ENCODE measurements around the gene TNNI3K.

The TNNI3K gene

DNA sequence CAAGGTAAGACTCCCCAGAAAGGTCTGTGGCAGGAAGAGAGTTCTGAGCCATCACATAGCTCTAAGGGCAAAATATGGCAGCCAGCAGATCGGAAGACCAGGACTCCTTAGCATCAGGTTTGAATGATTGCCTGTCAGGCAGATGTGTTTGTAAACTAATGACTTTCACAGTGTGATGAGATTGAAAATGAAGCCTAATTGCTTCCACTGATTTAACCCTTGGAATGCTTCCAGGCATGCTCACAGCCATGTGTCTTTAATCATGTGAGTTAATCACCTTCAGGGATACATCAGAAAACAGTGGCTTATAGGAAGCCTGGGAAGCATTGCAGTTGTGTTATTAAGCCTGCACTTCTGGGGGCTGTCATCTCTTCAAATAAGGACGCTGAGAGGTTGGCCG, 194.4 kb downstream of the TNNI3K start:
- Histone ChIP-seq H3K27ac (no peak overlapping the region), H3K27me3 (replicated peaks) (no peaks in the 10 kb centered on the region), H3K4me3 (ENCODE audit: low read depth, low read length) (no peak overlapping the region), H3K36me3 (replicated peaks) (no peaks in the 10 kb centered on the region)
- TF ChIP-seq, protein P1, sequence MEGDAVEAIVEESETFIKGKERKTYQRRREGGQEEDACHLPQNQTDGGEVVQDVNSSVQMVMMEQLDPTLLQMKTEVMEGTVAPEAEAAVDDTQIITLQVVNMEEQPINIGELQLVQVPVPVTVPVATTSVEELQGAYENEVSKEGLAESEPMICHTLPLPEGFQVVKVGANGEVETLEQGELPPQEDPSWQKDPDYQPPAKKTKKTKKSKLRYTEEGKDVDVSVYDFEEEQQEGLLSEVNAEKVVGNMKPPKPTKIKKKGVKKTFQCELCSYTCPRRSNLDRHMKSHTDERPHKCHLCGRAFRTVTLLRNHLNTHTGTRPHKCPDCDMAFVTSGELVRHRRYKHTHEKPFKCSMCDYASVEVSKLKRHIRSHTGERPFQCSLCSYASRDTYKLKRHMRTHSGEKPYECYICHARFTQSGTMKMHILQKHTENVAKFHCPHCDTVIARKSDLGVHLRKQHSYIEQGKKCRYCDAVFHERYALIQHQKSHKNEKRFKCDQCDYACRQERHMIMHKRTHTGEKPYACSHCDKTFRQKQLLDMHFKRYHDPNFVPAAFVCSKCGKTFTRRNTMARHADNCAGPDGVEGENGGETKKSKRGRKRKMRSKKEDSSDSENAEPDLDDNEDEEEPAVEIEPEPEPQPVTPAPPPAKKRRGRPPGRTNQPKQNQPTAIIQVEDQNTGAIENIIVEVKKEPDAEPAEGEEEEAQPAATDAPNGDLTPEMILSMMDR (IDR thresholded peaks at IDR 0.05; ENCODE audit: low read depth, low read length, missing control alignments): no peak
- in situ Hi-C loops (cut with HindIII; ENCODE audit: low pct_ligation_motif_present, low sequenced_read_pairs): no loop called here
- no peak for DNase-seq

DNA sequence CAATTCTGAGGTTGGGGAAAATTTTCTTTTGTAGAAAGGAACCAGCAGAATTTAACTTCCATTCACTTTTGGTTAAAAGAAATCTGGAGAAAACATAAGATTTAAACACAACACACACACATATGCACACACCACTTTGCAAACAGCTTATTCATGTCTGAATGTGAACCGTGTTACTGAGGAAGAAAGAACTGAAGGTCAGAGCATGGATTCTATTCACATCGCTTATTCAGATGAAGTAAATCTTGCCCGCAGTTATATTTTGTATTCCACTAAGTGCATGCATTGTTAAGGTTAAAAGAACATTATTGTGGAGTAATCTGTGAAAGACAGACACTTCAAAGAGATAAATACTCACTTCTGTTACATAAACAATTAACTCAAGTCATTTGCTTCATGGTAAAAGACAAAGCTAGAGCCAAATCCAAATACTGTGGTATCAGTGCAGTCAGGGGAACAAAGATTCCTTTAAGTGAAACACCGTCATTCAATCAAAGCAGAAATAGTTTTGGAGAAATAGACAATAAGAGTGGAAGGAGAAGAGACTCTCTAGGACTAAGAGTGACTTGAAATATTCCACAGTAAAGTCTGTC, 195.3 kb downstream of the TNNI3K start:
- no peak overlapping the region for H3K27ac ChIP-seq

DNA sequence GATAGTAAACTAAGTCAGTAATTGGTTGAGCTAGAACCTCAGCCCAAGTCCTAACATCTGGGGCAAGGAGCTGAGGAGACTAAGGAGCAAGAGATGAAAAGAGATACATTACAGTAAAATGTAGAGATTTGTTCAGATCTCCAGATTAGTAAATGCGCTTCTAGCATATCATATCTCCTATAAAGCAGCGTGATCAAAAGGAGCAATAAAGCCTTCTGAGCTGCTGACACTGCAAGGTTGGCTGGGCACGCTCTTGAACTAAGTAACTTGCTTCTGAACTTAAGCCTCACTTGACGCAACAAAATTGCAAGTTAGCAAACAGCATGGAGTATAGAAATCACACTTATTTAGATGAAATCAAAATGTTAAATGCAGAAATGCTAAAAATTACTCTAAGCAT, 196.3 kb downstream of the TNNI3K start:
- TF ChIP-seq, protein P1 (IDR thresholded peaks at IDR 0.05; ENCODE audit: low read depth, low read length, missing control alignments): no peak
- H3K36me3 ChIP-seq (replicated peaks): no peaks in the 10 kb centered on the region
- no peak overlapping the region for H3K27ac ChIP-seq
- H3K27me3 ChIP-seq (replicated peaks): no peaks in the 10 kb centered on the region
- no peak overlapping the region for H3K4me3 ChIP-seq (ENCODE audit: low read depth, low read length)
- DNase-seq: no peak
- in situ Hi-C loops (cut with HindIII; ENCODE audit: low pct_ligation_motif_present, low sequenced_read_pairs): no loop called here

More for the DNA sequence above, 195.3 kb downstream of the TNNI3K start:
- in situ Hi-C loops (cut with HindIII; ENCODE audit: low pct_ligation_motif_present, low sequenced_read_pairs): no loop called here
- H3K36me3 ChIP-seq (replicated peaks): no peaks in the 10 kb centered on the region
- H3K27me3 ChIP-seq (replicated peaks): no peaks in the 10 kb centered on the region
- no peak for DNase-seq
- H3K4me3 ChIP-seq (ENCODE audit: low read depth, low read length): no peak overlapping the region
- TF ChIP-seq, protein P1 (IDR thresholded peaks at IDR 0.05; ENCODE audit: low read depth, low read length, missing control alignments): no peak

DNA sequence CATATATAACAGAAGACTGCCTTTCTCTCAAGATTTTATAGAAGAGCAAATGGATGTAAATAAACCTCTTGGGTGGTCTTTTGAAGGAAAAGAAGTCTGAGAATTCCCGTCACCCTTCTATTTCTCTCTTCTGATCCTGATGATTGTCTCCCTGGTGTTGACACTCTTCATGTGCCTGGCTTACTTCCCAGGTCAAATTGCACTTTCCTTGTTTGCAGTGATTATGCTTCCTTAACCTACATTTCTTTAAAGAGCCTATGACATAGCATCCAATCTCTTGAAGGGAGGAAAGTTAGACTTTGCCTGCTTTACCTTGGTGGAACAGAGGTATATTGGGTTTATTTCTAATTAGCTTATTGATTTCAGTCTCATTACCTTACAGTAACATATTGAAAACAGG, 197.1 kb downstream of the TNNI3K start:
- in situ Hi-C loops (cut with HindIII; ENCODE audit: low pct_ligation_motif_present, low sequenced_read_pairs): no loop called here
- no peaks in the 10 kb centered on the region for H3K36me3 ChIP-seq (replicated peaks)

DNA sequence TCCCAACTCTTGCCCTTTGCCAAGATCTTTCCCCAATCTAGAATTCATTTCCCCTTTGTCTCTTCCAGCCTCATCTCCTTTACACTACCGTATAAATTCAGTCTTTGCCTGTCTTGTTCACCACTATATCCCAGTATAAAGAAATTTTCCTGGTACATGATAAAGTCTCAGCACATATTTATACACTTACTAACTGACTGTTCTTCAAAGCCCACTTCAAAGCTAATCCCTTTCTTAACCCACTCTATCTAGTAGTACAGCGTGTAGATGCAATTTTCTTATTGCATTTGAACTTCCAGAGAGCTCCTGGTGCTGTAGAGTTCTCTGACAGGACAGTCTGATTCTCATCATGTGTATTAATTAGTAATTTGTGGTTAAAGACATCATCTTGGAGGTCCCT, 199.1 kb downstream of the TNNI3K start:
- Histone ChIP-seq H3K36me3 (replicated peaks) (no peaks in the 10 kb centered on the region), H3K27ac (no peak overlapping the region), H3K27me3 (replicated peaks) (no peaks in the 10 kb centered on the region), H3K4me3 (ENCODE audit: low read depth, low read length) (no peak overlapping the region)
- in situ Hi-C loops (cut with HindIII; ENCODE audit: low pct_ligation_motif_present, low sequenced_read_pairs): no loop called here
- TF ChIP-seq, protein P1 (IDR thresholded peaks at IDR 0.05; ENCODE audit: low read depth, low read length, missing control alignments): no peak
- no peak for DNase-seq

More for the DNA sequence above, 197.1 kb downstream of the TNNI3K start:
- Histone ChIP-seq H3K27ac (no peak overlapping the region), H3K4me3 (ENCODE audit: low read depth, low read length) (no peak overlapping the region), H3K27me3 (replicated peaks) (no peaks in the 10 kb centered on the region)
- TF ChIP-seq, protein P1 (IDR thresholded peaks at IDR 0.05; ENCODE audit: low read depth, low read length, missing control alignments): no peak
- no peak for DNase-seq

DNA sequence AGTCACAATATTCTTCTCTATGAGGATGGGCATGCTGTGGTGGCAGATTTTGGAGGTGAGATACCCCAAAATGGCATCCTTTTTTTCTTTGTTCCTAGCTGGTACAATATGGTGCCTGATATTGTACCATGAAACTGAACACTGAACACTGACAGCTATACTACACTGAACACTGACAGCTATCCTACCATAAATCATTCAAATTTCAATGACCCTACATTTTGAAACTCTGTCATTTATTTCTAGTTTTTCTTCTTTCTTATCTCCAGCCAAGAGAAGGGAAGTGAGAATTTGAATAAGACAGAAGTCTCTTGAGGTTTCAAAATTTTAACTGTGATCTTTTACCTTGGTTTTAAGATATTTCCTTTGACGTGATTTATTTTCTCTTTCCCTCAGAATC, 200.9 kb downstream of the TNNI3K start:
- Histone ChIP-seq H3K27ac (no peak overlapping the region), H3K27me3 (replicated peaks) (no peaks in the 10 kb centered on the region), H3K36me3 (replicated peaks) (no peaks in the 10 kb centered on the region), H3K4me3 (ENCODE audit: low read depth, low read length) (no peak overlapping the region)
- no peak for DNase-seq
- in situ Hi-C loops (cut with HindIII; ENCODE audit: low pct_ligation_motif_present, low sequenced_read_pairs): no loop called here
- TF ChIP-seq, protein P1 (IDR thresholded peaks at IDR 0.05; ENCODE audit: low read depth, low read length, missing control alignments): no peak

Measured in brain microvascular endothelial cell (primary cell).